GM12892 (cell line): Measurements from ENCODE around the gene TBXAS1.

Experiments used
- POLR2A ChIP-seq: IDR thresholded peaks from 2 replicates; pipeline ENCODE4 v1.6.1; 2011; ENCODE audit warnings: low read depth, low read length, control low read depth
- POLR2AphosphoS5 ChIP-seq: IDR thresholded peaks from 2 replicates; pipeline ENCODE4 v1.6.1; 2011; ENCODE audit warnings: low read depth, low read length, control low read depth
- TAF1 ChIP-seq: IDR thresholded peaks from 2 replicates; pipeline ENCODE4 v1.6.1; 2011; ENCODE audit warnings: low read depth, mild to moderate bottlenecking, control low read depth, low read length, borderline replicate concordance

DNA sequence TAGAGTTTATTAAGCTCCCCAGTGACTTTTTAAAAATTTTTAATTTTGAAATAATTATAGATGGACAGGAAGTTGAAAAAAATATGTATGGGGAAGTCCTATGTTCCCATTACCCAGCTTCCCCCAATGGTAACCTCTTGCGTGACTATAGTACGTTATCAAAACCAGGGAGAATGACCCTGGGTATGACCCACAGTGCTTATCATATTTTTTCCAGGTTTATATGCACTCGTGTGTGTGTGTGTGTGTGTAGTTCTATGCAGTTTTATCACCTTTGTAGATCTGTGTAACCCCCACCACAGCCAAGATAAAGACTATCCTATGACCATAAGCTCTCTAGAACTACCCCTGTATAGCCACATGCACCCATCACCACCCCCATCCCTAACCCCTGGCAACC lies 72.8 kb downstream of the TBXAS1 start:
- TF ChIP-seq POLR2A (no peak), POLR2AphosphoS5 (no peak), TAF1 (no peak)
